B cell (primary cell): ENCODE results near the gene ARPIN. TPM values are rescaled to one million over a fixed set of nuclear protein-coding genes. Genes with fewer than 3 reads are reported as not detected.

Source experiments
- ATAC-seq: fragments of 200-7000 bp; cut with Tn5 transposase; one replicate; pipeline ENCODE4 v1.10.0; 2021; ENCODE audit warnings: low read depth, mild to moderate bottlenecking, moderate number of reproducible peaks, moderate library complexity
- CTCF ChIA-PET: fragments of 350-600 bp; sonication (Branson Sonifier 250); formaldehyde crosslinking; loops from one replicate; lab custom pipeline; 2021; ENCODE audit warnings: antibody characterized with exemption, inconsistent platforms; lab: Charles Lee
- POLR2A ChIA-PET: fragments of 350-600 bp; sonication (Branson Sonifier 250); formaldehyde crosslinking; loops from one replicate; lab custom pipeline; 2021; ENCODE audit warnings: antibody characterized with exemption; lab: Charles Lee
- DNase-seq: peaks from one replicate; pipeline ENCODE4 v3.0.0; 2013
- H2AFZ ChIP-seq: 2 replicates; pipeline ENCODE4 v1.6.1; 2012; ENCODE audit warnings: mild to moderate bottlenecking, low read depth, low read length; ENCODE audit not compliant: insufficient read depth, poor library complexity, severe bottlenecking
- H3K27ac ChIP-seq, 2 donors: 1 replicate in 1 of 2; 2 replicates in 1 of 2; pipeline ENCODE4 v1.5.1; 2012 to 2013; ENCODE audit warnings: low read length in 2 of 2, mild to moderate bottlenecking in 2 of 2, moderate library complexity in 1 of 2
- H3K27me3 ChIP-seq, 4 experiments: fragments of 200-600 bp in 1 of 4; sonication (generic) in 1 of 4; replicated peaks in 1 of 4; 1 replicate in 2 of 4; 2 replicates in 2 of 4; pipeline versions ENCODE4 v1.6.1 to v1.7.0; 2013 to 2016; ENCODE audit warnings: low read length in 3 of 4, mild to moderate bottlenecking in 2 of 4, mixed read lengths in 1 of 4, moderate library complexity in 1 of 4; ENCODE audit not compliant: insufficient read depth in 4 of 4, control insufficient read depth in 3 of 4; ENCODE audit errors: control extremely low read depth in 1 of 4
- H3K36me3 ChIP-seq, 2 experiments: replicated peaks in 1 of 2; 1 replicate in 1 of 2; 2 replicates in 1 of 2; pipeline versions ENCODE4 v1.6.1 to v1.7.1; 2013; ENCODE audit warnings: low read length in 1 of 2; ENCODE audit not compliant: insufficient read depth in 2 of 2, control insufficient read depth in 1 of 2; ENCODE audit errors: control extremely low read depth in 1 of 2, extremely low read depth in 1 of 2
- H3K4me1 ChIP-seq, 2 donors: fragments of 200-600 bp in 1 of 2; sonication (generic) in 1 of 2; 1 replicate in 1 of 2; 2 replicates in 1 of 2; pipeline versions ENCODE4 v1.5.1 to v1.6.1; 2013 to 2017; ENCODE audit warnings: low read length in 2 of 2; ENCODE audit not compliant: control insufficient read depth in 2 of 2, insufficient read depth in 2 of 2
- H3K4me2 ChIP-seq: replicated peaks from 2 replicates; pipeline ENCODE3; 2012; ENCODE audit warnings: mild to moderate bottlenecking, low read depth, low read length; ENCODE audit not compliant: poor library complexity, severe bottlenecking
- H3K4me3 ChIP-seq, 5 experiments: fragments of 200-600 bp in 1 of 5; sonication (generic) in 1 of 5; 1 replicate in 3 of 5; 2 replicates in 2 of 5; pipeline versions ENCODE4 v1.5.1 to v1.7.0; 2011 to 2016; ENCODE audit warnings: low read length in 4 of 5, mild to moderate bottlenecking in 4 of 5, low read depth in 2 of 5, control low read depth in 1 of 5, moderate library complexity in 1 of 5; ENCODE audit not compliant: insufficient read depth in 1 of 5; ENCODE audit errors: control extremely low read depth in 1 of 5, extremely low read depth in 1 of 5
- H3K79me2 ChIP-seq: fragments of 200-600 bp; sonication (generic); one replicate; pipeline ENCODE4 v1.6.0; 2016; ENCODE audit warnings: low read length; ENCODE audit not compliant: control insufficient read depth, insufficient read depth
- H3K9ac ChIP-seq: fragments of 200-600 bp; sonication (generic); 2 replicates; pipeline ENCODE4 v1.6.1; 2017; ENCODE audit warnings: mild to moderate bottlenecking, low read length, moderate library complexity
- H3K9me3 ChIP-seq, 3 donors: one replicate each; pipeline versions ENCODE4 v1.6.1 to v1.7.1; 2013; ENCODE audit warnings: low read length in 2 of 3; ENCODE audit not compliant: control insufficient read depth in 2 of 3, insufficient read depth in 1 of 3; ENCODE audit errors: control extremely low read depth in 1 of 3
- H4K20me1 ChIP-seq: 2 replicates; pipeline ENCODE4 v1.6.0; 2012; ENCODE audit warnings: mild to moderate bottlenecking, low read length; ENCODE audit not compliant: insufficient read depth, control insufficient read depth, poor library complexity, severe bottlenecking
- H3K27ac Mint-ChIP-seq: one replicate; pipeline ENCODE4 v1.8.0; 2021; ENCODE audit warnings: mixed read lengths
- H3K27me3 Mint-ChIP-seq: one replicate; pipeline ENCODE4 v1.8.0; 2021; ENCODE audit warnings: mixed read lengths
- H3K4me1 Mint-ChIP-seq: one replicate; pipeline ENCODE4 v1.8.0; 2021; ENCODE audit warnings: mixed read lengths
- H3K4me3 Mint-ChIP-seq: one replicate; pipeline ENCODE4 v1.8.0; 2021; ENCODE audit warnings: mixed read lengths
- H3K9me3 Mint-ChIP-seq: one replicate; pipeline ENCODE4 v1.8.0; 2022; ENCODE audit warnings: mixed read lengths; ENCODE audit not compliant: insufficient read depth
- EZH2 ChIP-seq: IDR thresholded peaks from 2 replicates; pipeline ENCODE4 v1.6.1; 2012; ENCODE audit warnings: borderline replicate concordance, low read depth, mild to moderate bottlenecking, moderate library complexity, low read length; ENCODE audit not compliant: insufficient read depth, poor library complexity, severe bottlenecking
- WGBS: methylation state at CpG from one replicate; pipeline ENCODE4 v1.1.5; 2013; ENCODE audit warnings: missing lambda C conversion rate; ENCODE audit not compliant: insufficient coverage; 5-methylcytosine and 5-hydroxymethylcytosine counted together
- intact Hi-C: fragments of 100-400 bp; cut with micrococcal nuclease; formaldehyde crosslinking; loops from one replicate; pipeline ENCODE4 v1.10.0; 2022
- polyA plus RNA-seq: library from polyadenylated mRNA; depleted of rRNA; stranded (reverse); fragments of >200 nt; gene quantifications from 2 replicates; pipeline ENCODE4 v1.2.3, GENCODE V29; 2012
- total RNA-seq, 2 donors: library from RNA; stranded (reverse); fragments of 120-200 nt in 1 of 2; gene quantifications; 1 replicate in 1 of 2; 2 replicates in 1 of 2; pipeline versions ENCODE4 v1.2.3 to v1.2.4, GENCODE V29; 2013 to 2022
- TF ChIP-seq, protein P1 (sequence below): fragments of 200-600 bp; IDR thresholded peaks from one replicate; pipeline ENCODE4 v1.8.0; 2022; ENCODE audit warnings: antibody characterized with exemption, mild to moderate bottlenecking

Gene ARPIN
- total and polyA plus RNA-seq, 2 donors (not counting 1 experiment from before 2014, with no cell fraction given), result 0.10 TPM

DNA sequence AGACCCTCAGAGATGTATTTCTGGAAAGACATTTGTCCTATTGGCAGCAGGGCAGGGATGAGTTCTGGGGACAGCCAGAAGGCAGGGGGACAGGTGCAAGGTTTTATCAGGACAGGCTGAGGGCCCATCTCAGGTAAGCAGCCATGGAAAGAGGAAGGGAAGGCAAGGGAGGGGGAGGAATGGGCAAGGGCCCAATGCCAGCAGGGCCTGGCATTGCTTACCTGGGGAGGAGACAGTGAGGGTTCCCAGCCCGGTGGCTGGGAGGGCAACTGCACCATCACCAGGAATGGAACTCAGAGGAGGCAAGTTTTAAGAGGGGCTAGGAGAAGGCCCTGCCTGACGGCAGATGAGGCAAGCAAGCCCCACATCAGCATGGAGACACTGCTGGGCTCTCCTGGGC, 3.1 kb downstream of the ARPIN start:
- no peaks in the 10 kb centered on the region for H3K36me3 ChIP-seq
- peaks cover 0 to 18% (median 13%) of the 10 kb centered on the region in 4 experiments for H3K27me3 ChIP-seq
- H3K9me3 ChIP-seq, result peaks cover 0 to 5% (median 0%) of the 10 kb centered on the region in 3 donors
- TF ChIP-seq, protein P1, sequence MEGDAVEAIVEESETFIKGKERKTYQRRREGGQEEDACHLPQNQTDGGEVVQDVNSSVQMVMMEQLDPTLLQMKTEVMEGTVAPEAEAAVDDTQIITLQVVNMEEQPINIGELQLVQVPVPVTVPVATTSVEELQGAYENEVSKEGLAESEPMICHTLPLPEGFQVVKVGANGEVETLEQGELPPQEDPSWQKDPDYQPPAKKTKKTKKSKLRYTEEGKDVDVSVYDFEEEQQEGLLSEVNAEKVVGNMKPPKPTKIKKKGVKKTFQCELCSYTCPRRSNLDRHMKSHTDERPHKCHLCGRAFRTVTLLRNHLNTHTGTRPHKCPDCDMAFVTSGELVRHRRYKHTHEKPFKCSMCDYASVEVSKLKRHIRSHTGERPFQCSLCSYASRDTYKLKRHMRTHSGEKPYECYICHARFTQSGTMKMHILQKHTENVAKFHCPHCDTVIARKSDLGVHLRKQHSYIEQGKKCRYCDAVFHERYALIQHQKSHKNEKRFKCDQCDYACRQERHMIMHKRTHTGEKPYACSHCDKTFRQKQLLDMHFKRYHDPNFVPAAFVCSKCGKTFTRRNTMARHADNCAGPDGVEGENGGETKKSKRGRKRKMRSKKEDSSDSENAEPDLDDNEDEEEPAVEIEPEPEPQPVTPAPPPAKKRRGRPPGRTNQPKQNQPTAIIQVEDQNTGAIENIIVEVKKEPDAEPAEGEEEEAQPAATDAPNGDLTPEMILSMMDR, result no peak
- no peak for TF ChIP-seq EZH2
- Mint-ChIP-seq H3K4me3 (no peak overlapping the region), H3K27ac (no peak overlapping the region), H3K9me3 (no peaks in the 10 kb centered on the region), H3K27me3 (peaks cover 42% of the 10 kb centered on the region), H3K4me1 (peaks cover 16% of the 10 kb centered on the region)
- no peak for DNase-seq
- peaks cover 12 to 13% of the 10 kb centered on the region in 2 donors for H3K4me1 ChIP-seq
- ChIA-PET POLR2A (no interaction called here), CTCF (interaction anchor here (2.0 kb wide), 1 partner anchor 162 kb away, joined by 7 read pairs; no protein-coding TSS in a partner anchor)
- H3K4me2 ChIP-seq, result no peak overlapping the region
- ATAC-seq, result no peak
- 100% methylated on average over 1 of the region's 2 CpGs for WGBS
- no peak overlapping the region for H3K4me3 ChIP-seq
- no peaks in the 10 kb centered on the region for H3K79me2 ChIP-seq
- H2AFZ ChIP-seq, result no peak overlapping the region
- no peak overlapping the region for H3K9ac ChIP-seq
- no peaks in the 10 kb centered on the region for H4K20me1 ChIP-seq
- H3K27ac ChIP-seq, result no peak overlapping the region
- intact Hi-C loops, result no loop called here

DNA sequence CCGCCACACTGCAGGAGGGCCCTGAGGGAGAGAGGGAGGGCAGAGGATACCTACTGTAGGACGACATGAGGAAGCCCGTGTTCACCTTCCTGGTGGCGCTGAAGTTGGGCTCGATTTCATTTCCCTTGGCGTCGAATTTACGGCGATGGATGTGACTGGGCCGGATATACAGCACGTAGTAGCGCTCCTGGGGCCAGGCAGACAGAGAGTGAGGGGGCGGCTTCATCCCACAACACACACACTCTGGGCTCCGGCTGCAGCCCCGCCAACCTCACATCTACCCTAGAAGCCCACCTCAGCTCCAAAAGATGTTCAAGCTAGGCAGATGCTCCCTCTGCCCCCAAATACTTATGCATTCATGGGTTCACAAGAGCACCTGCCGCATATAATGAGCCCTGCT, 4.5 kb downstream of the ARPIN start:
- Histone ChIP-seq H3K79me2 (no peaks in the 10 kb centered on the region), H3K4me2 (no peak overlapping the region), H3K9ac (no peak overlapping the region), H2AFZ (no peak overlapping the region), H3K4me1 (peaks cover 10 to 11% of the 10 kb centered on the region in 2 donors), H3K36me3 (no peaks in the 10 kb centered on the region), H3K27ac (no peak overlapping the region), H3K9me3 (peaks cover 0 to 5% (median 0%) of the 10 kb centered on the region in 3 donors), H3K4me3 (no peak overlapping the region), H3K27me3 (peaks cover 0 to 11% (median 8%) of the 10 kb centered on the region in 4 experiments), H4K20me1 (no peaks in the 10 kb centered on the region)
- Mint-ChIP-seq H3K27ac (no peak overlapping the region), H3K9me3 (no peaks in the 10 kb centered on the region), H3K4me3 (no peak overlapping the region), H3K27me3 (peaks cover 37% of the 10 kb centered on the region), H3K4me1 (peaks cover 12% of the 10 kb centered on the region)
- CTCF ChIA-PET, result no interaction called here
- ATAC-seq, result no peak
- intact Hi-C loops, result no loop called here
- DNase-seq, result no peak
- 97% methylated on average over 16 of the region's 16 CpGs for WGBS
- POLR2A ChIA-PET, result interaction anchor here (0.6 kb wide), 1 partner anchor 407 kb away, joined by 3 read pairs; no protein-coding TSS in a partner anchor
- TF ChIP-seq, protein P1, result no peak
- no peak for TF ChIP-seq EZH2
